Esophagus squamous epithelium (tissue), 5 donors: ENCODE measurements around the gene ENOSF1. TPM values are rescaled to one million over a fixed set of nuclear protein-coding genes. Genes with fewer than 3 reads are reported as not detected.
"Not testable (repeated sequence)": the region's sequence is repeated elsewhere in the genome, so short reads cannot be mapped to it uniquely, and the experiment has no call there.

Experiments
- DNase-seq: peaks from one replicate; lab custom pipeline; 2025; lab: John Stamatoyannopoulos, UW
- H3K27ac ChIP-seq, 4 donors: fragments of 200-600 bp; sonication (generic); one replicate each; pipeline ENCODE4 v1.5.1; 2016 to 2019; ENCODE audit warnings: mild to moderate bottlenecking in 1 of 4
- H3K27me3 ChIP-seq, 4 donors: fragments of 200-600 bp; sonication (generic); 1 replicate in 3 of 4; 2 replicates in 1 of 4; pipeline versions ENCODE4 v1.5.1 to v1.6.0; 2017 to 2021; ENCODE audit warnings: antibody characterized with exemption in 1 of 4
- H3K36me3 ChIP-seq, 3 donors: fragments of 200-600 bp; sonication (generic); one replicate each; pipeline ENCODE4 v1.5.1; 2016 to 2019
- H3K4me1 ChIP-seq, 3 donors: fragments of 200-600 bp; sonication (generic); one replicate each; pipeline ENCODE4 v1.5.1; 2017 to 2019
- H3K4me3 ChIP-seq, 4 donors: fragments of 200-600 bp; sonication (generic); 1 replicate in 3 of 4; 2 replicates in 1 of 4; pipeline ENCODE4 v1.5.1; 2016 to 2019; ENCODE audit warnings: mild to moderate bottlenecking in 2 of 4, moderate library complexity in 1 of 4
- H3K9me3 ChIP-seq, 3 donors: fragments of 200-600 bp; sonication (generic); one replicate each; pipeline ENCODE4 v1.5.1; 2016 to 2019
- CTCF ChIP-seq, 6 experiments: fragments of 450-650 bp in 4 of 6; fragments of 200-600 bp in 2 of 6; sonication (generic) in 2 of 6; IDR thresholded peaks; one replicate each; pipeline ENCODE4 v1.5.1; 2016 to 2019; ENCODE audit warnings: antibody characterized with exemption in 6 of 6, mild to moderate bottlenecking in 4 of 6, moderate library complexity in 4 of 6
- POLR2A ChIP-seq, 4 donors: fragments of 450-650 bp; IDR thresholded peaks; one replicate each; pipeline ENCODE4 v1.6.1; 2017; ENCODE audit warnings: antibody characterized with exemption in 4 of 4, mild to moderate bottlenecking in 4 of 4, moderate library complexity in 3 of 4
- WGBS, 2 donors: methylation state at CpG; one replicate each; pipeline ENCODE4 v1.1.5; 2018; 5-methylcytosine and 5-hydroxymethylcytosine counted together
- intact Hi-C: fragments of 100-400 bp; cut with DNase I; formaldehyde crosslinking; loops from one replicate; pipeline ENCODE4 v1.15.0; 2022
- total RNA-seq, 4 donors: library from RNA; depleted of rRNA; stranded (reverse); fragments of >200 nt; gene quantifications; one replicate each; pipeline ENCODE4 v1.1.0, GENCODE V29; 2016
- donor health status: DM: yes; HTN: yes; CAD: no.

ENOSF1 gene
- total RNA-seq = 10 to 100 TPM; 31.7 to 63.7 (median 47.1) TPM

- 0 to 61% methylated on average over 1 to 5 of the region's 91 CpGs for whole genome bisulfite sequencing, 2 donors
- no peaks in the 10 kb centered on the region for H3K27me3 ChIP-seq
- peak; percentile 73 to 91 (median 80) for TF ChIP-seq CTCF (IDR thresholded peaks at IDR 0.05)
- TF ChIP-seq POLR2A (IDR thresholded peaks at IDR 0.05) = peak in 2 of 4 donors; percentile 17 to 47
- H3K27ac ChIP-seq = peak within 1 kb of the TSS; percentile 78 to 91 (median 90)
- H3K4me3 ChIP-seq = peak within 1 kb of the TSS; percentile 41 to 84 (median 74)
- H3K36me3 ChIP-seq = peaks cover 0 to 19% (median 0%) of the 10 kb centered on the region in 3 donors
- H3K4me1 ChIP-seq = peaks cover 5 to 34% (median 9%) of the 10 kb centered on the region in 3 donors
- intact Hi-C loops = no loop called here
- no peak for DNase-seq
- H3K9me3 ChIP-seq = no peaks in the 10 kb centered on the region
Observed at GRCh38 chr18:712401-713134, at the start of gene ENOSF1. TSS of gene ENOSF1 (minus strand) at chr18:712630. CDS start at chr18:712587, 43 bp downstream.

GRCh38 chr18:759864-760263 is 47.4 kb upstream of the ENOSF1 start:
- H3K27ac ChIP-seq, H3K4me3 ChIP-seq, H3K9me3 ChIP-seq, intact Hi-C loops, H3K4me1 ChIP-seq, H3K27me3 ChIP-seq, DNase-seq: not testable (repeated sequence)
- H3K36me3 ChIP-seq = peaks cover 0 to 21% (median 0%) of the 10 kb centered on the region in 3 donors
- WGBS, 2 donors = 88% methylated on average over 4 of the region's 4 CpGs

DNA sequence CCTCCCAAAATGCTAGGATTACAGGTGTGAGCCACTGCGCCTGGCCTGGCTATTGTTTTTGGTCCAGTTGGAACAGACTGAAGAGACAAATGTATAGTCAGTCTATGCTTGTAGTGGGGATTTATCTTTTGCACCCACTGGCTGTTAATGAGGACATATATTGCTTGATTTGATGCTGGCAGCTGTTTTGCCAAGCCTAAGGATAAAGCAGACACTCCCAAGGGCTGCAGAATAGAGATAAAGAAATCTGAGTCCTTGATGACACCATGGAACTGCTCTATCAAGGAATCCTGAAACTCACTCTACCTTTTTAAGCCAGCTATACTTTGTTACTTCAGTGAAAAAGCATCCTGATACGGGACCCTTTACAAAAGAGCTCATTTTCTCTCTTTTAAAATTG is 43.1 kb upstream of the ENOSF1 start:
- H3K27ac ChIP-seq = no peak overlapping the region
- WGBS, 2 donors = 66 to 71% methylated on average over 2 of the region's 2 CpGs

DNA sequence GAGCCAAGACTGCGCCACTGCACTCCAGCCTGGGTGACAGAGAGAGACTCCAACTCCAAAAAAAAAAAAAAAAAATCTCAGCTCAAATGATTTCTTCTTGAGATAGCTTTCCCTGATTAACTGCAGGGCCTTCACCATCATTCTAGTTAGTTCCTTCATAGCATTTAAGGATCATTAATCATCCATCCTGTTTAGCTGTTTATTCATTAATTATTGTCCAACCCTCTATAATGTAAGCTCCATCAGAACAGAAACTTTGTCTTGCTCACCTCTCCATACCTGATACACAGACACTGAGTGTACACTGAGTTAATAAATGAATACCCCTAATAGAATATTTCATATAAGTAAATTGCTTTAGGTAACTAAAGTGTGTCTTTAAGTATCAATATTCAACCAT is 42.2 kb upstream of the ENOSF1 start:
- H3K36me3 ChIP-seq = peaks cover 0 to 64% (median 0%) of the 10 kb centered on the region in 3 donors
- H3K4me1 ChIP-seq = no peaks in the 10 kb centered on the region
- no peak for DNase-seq
- H3K27ac ChIP-seq = no peak overlapping the region
- H3K27me3 ChIP-seq = no peaks in the 10 kb centered on the region
- no peak for TF ChIP-seq POLR2A (IDR thresholded peaks at IDR 0.05)
- no peaks in the 10 kb centered on the region for H3K9me3 ChIP-seq
- 78 to 92% methylated on average over 1 of the region's 1 CpG for WGBS, 2 donors
- no peak overlapping the region for H3K4me3 ChIP-seq
- intact Hi-C loops = no loop called here

More for the DNA sequence above, 43.1 kb upstream of the ENOSF1 start:
- no peak for DNase-seq
- TF ChIP-seq CTCF (IDR thresholded peaks at IDR 0.05) (no peak), POLR2A (IDR thresholded peaks at IDR 0.05) (no peak)
- no peaks in the 10 kb centered on the region for H3K9me3 ChIP-seq
- intact Hi-C loops = no loop called here
- H3K27me3 ChIP-seq = no peaks in the 10 kb centered on the region
- peaks cover 0 to 60% (median 0%) of the 10 kb centered on the region in 3 donors for H3K36me3 ChIP-seq
- H3K4me1 ChIP-seq = no peaks in the 10 kb centered on the region
- H3K4me3 ChIP-seq = no peak overlapping the region

- H3K36me3 ChIP-seq = peaks cover 0 to 95% (median 0%) of the 10 kb centered on the region in 3 donors
- DNase-seq = no peak
- no peaks in the 10 kb centered on the region for H3K27me3 ChIP-seq
- no peak overlapping the region for H3K4me3 ChIP-seq
- H3K27ac ChIP-seq = no peak overlapping the region
- TF ChIP-seq POLR2A (IDR thresholded peaks at IDR 0.05) = no peak
- TF ChIP-seq CTCF (IDR thresholded peaks at IDR 0.05) = no peak
- no peaks in the 10 kb centered on the region for H3K4me1 ChIP-seq
- WGBS, 2 donors = 89 to 100% methylated on average over 1 of the region's 1 CpG
- intact Hi-C loops = no loop called here
- H3K9me3 ChIP-seq = no peaks in the 10 kb centered on the region
Observed at GRCh38 chr18:750456-750855, 38.0 kb upstream of the ENOSF1 start.

DNA sequence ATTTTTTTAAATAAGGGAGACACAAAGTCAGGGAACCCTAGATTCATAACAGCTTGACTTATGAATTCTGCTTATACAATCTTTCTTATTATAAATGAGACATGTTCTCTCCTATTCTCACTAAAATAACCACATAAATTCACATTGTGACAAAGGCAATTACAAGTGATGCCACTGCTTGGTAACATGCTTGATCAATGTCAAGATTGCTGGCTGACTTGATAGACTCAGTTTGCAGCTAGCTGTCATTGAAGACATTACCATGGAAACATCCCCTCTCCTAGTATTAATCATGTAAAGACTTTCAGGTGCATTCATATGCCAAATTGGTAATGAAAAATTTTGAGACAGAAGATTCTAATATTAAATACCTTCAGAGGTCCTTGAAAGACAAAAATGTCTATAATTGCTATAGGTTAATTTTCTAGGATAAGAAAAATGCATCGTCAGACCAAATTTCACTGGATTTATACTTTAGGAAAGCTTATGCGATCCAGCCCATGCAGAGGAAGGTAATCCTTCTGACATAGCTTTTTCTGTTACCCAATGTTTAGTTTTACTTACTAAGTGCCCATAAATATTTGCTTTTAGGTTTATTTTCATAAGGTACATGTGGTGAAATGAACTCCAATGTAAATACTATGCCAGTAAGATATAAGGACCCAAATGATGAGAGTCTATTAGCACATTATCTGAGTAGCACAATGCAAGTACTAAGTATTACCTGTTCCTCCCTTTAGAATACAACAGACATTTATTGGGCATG is 32.6 kb upstream of the ENOSF1 start:
- H3K4me3 ChIP-seq = no peak overlapping the region
- DNase-seq = no peak
- H3K36me3 ChIP-seq = peaks cover 0 to 86% (median 2%) of the 10 kb centered on the region in 3 donors
- H3K4me1 ChIP-seq = no peaks in the 10 kb centered on the region
- H3K9me3 ChIP-seq = no peaks in the 10 kb centered on the region
- no peak for TF ChIP-seq POLR2A (IDR thresholded peaks at IDR 0.05)
- WGBS, 2 donors = 92 to 98% methylated on average over 2 of the region's 2 CpGs
- no peak overlapping the region for H3K27ac ChIP-seq
- H3K27me3 ChIP-seq = no peaks in the 10 kb centered on the region
- intact Hi-C loops = loop anchor here (5.0 kb wide), 1 partner anchor 92 kb away; no protein-coding TSS in a partner anchor
